Suprapubic skin (tissue), 4 donors: ENCODE measurements around the gene PNPLA2. TPM values are rescaled to one million over a fixed set of nuclear protein-coding genes. Genes with fewer than 3 reads are reported as not detected.
A peak's percentile ranks its signal among the peaks of the same experiment; 100 is the strongest.

Source experiments
- DNase-seq, 2 donors: peaks; one replicate each; pipeline ENCODE4 v3.0.0-alpha.2; 2019; ENCODE audit warnings: low spot score in 2 of 2
- H3K27ac ChIP-seq: fragments of 200-600 bp; sonication (generic); one replicate; pipeline ENCODE4 v1.5.1; 2019
- H3K27me3 ChIP-seq: fragments of 200-600 bp; sonication (generic); one replicate; pipeline ENCODE4 v1.5.1; 2019
- H3K36me3 ChIP-seq: fragments of 200-600 bp; sonication (generic); one replicate; pipeline ENCODE4 v1.5.1; 2019
- H3K4me1 ChIP-seq: fragments of 200-600 bp; sonication (generic); one replicate; pipeline ENCODE4 v1.5.1; 2019
- H3K4me3 ChIP-seq: fragments of 200-600 bp; sonication (generic); one replicate; pipeline ENCODE4 v1.5.1; 2019; ENCODE audit warnings: mild to moderate bottlenecking
- H3K9me3 ChIP-seq: fragments of 200-600 bp; sonication (generic); one replicate; pipeline ENCODE4 v1.5.1; 2019
- EP300 ChIP-seq: sonication (generic); formaldehyde crosslinking; IDR thresholded peaks from one replicate; pipeline ENCODE4 v1.6.1; 2017; ENCODE audit warnings: antibody characterized with exemption
- POLR2A ChIP-seq, 2 donors: fragments of 450-650 bp; IDR thresholded peaks; one replicate each; pipeline ENCODE4 v1.6.1; 2017; ENCODE audit warnings: antibody characterized with exemption in 2 of 2, mild to moderate bottlenecking in 2 of 2, moderate library complexity in 2 of 2
- POLR2AphosphoS5 ChIP-seq, 3 donors: sonication (generic); formaldehyde crosslinking; IDR thresholded peaks; one replicate each; pipeline ENCODE4 v1.6.1; 2017; ENCODE audit warnings: antibody characterized with exemption in 3 of 3
- WGBS: methylation state at CpG from one replicate; pipeline ENCODE4 v1.1.5; 2018; 5-methylcytosine and 5-hydroxymethylcytosine counted together
- total RNA-seq, 4 donors: library from RNA; depleted of rRNA; stranded (reverse); fragments of >200 nt; gene quantifications; one replicate each; pipeline ENCODE4 v1.1.0, GENCODE V29; 2016
- TF ChIP-seq, protein P1 (sequence below), 2 donors: fragments of 200-600 bp in 1 of 2; fragments of 450-650 bp in 1 of 2; sonication (generic) in 1 of 2; IDR thresholded peaks; one replicate each; pipeline ENCODE4 v1.5.1; 2016 to 2019; ENCODE audit warnings: antibody characterized with exemption in 2 of 2, mild to moderate bottlenecking in 1 of 2, moderate library complexity in 1 of 2

PNPLA2 gene
- total RNA-seq, 4 donors from 2014 or later = 74.9 to 117 (median 85.9) TPM

DNA sequence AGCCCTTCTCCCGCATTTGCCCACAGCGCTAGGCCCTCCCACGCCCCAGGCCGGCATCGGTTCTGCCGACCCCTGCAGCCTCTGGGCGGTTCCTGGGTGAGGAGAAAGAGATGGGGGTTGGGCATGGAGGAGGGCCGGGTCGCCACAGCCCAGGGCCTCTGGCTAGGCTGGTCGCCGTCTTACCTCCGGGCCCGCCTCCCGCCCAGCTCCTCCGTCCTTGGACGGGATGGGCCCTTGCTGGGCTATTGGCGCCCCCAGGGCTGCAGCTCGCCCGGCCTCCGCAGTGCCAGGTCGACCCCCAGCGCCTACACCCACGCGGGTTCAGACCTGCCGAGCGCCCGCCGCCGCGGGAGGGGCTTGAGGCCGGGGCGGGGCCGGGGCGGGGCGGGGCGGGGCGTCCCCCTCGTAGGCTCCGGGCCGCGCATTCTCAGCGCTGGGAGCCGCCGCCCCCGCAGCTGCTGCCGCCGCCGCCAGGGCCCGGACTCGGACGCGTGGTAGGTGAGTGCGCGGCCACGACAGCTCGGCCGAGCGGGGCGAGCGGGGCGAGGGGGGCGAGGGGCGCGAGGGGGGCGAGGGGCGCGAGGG, 13.9 kb downstream of the PNPLA2 start, which contains the start of gene CD151:
Gene CD151, plus strand, starts transcription at position 424 of the 585 bp plus-strand sequence. CDS start 3,118 bp downstream, outside the sequence.
- Histone ChIP-seq H3K4me1 (peaks cover 80% of the 10 kb centered on the region), H3K9me3 (no peaks in the 10 kb centered on the region), H3K27ac (peak within 1 kb of the TSS; percentile 94), H3K27me3 (peaks cover 6% of the 10 kb centered on the region), H3K4me3 (peak within 1 kb of the TSS; percentile 85), H3K36me3 (peaks cover 16% of the 10 kb centered on the region)
- no peak for DNase-seq
- TF ChIP-seq, protein P1, sequence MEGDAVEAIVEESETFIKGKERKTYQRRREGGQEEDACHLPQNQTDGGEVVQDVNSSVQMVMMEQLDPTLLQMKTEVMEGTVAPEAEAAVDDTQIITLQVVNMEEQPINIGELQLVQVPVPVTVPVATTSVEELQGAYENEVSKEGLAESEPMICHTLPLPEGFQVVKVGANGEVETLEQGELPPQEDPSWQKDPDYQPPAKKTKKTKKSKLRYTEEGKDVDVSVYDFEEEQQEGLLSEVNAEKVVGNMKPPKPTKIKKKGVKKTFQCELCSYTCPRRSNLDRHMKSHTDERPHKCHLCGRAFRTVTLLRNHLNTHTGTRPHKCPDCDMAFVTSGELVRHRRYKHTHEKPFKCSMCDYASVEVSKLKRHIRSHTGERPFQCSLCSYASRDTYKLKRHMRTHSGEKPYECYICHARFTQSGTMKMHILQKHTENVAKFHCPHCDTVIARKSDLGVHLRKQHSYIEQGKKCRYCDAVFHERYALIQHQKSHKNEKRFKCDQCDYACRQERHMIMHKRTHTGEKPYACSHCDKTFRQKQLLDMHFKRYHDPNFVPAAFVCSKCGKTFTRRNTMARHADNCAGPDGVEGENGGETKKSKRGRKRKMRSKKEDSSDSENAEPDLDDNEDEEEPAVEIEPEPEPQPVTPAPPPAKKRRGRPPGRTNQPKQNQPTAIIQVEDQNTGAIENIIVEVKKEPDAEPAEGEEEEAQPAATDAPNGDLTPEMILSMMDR (IDR thresholded peaks at IDR 0.05) = peak in 1 of 2 donors; percentile 15
- TF ChIP-seq POLR2AphosphoS5 (IDR thresholded peaks at IDR 0.05) = no peak
- TF ChIP-seq EP300 = no peak
- TF ChIP-seq POLR2A (IDR thresholded peaks at IDR 0.05) = no peak
- no CpG with 5 or more reads among the region's 67 CpGs for WGBS

DNA sequence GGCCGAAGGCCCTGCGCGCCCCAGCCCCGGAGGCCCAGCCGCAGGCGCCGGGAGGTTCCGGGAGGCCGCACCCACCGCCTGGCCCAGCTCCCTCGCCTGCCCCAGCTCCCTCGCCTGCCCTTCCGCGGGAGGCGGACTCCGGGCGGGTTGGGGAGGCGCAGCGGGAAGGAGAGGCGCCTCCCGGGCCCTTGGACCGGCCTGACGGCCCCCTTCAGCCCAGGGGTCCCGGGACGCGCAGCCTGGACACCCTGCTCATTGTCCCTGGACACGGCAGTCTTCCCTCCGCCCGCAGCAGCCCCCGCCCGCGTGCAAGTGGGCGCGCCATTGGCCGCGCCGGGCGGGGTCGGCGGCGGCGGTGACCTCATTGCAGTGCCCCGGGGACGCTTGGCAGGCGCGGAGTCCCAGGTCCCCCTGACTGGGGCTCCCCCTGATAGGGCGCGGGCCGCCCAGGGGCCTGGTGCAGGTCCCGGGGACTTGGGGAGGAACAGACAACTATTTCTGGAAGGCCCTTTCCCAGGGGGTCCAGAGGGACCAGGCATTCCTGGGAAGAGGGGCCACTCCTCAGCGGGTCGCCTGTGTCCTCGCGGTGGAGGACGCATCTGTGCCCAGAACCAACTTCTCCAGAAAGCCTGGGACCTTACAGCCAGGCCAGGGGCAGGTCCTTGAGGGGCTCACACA, 14.5 kb downstream of the PNPLA2 start:
- DNase-seq = no peak

GRCh38 chr11:833849-834311, 15.2 kb downstream of the PNPLA2 start:
- H3K4me1 ChIP-seq = peaks cover 71% of the 10 kb centered on the region
- no peaks in the 10 kb centered on the region for H3K9me3 ChIP-seq
- peaks cover 6% of the 10 kb centered on the region for H3K27me3 ChIP-seq
- 34% methylated on average over 7 of the region's 9 CpGs for WGBS
- H3K4me3 ChIP-seq = peak overlapping the region; percentile 85
- peak overlapping the region; percentile 94 for H3K27ac ChIP-seq
- H3K36me3 ChIP-seq = peaks cover 29% of the 10 kb centered on the region
- TF ChIP-seq POLR2A (IDR thresholded peaks at IDR 0.05) (no peak), POLR2AphosphoS5 (IDR thresholded peaks at IDR 0.05) (no peak), EP300 (no peak)
- TF ChIP-seq, protein P1 (IDR thresholded peaks at IDR 0.05) = no peak
- no peak for DNase-seq

More for the DNA sequence above, 14.5 kb downstream of the PNPLA2 start:
- Histone ChIP-seq H3K27ac (peak overlapping the region; percentile 94), H3K4me3 (peak overlapping the region; percentile 85), H3K27me3 (peaks cover 6% of the 10 kb centered on the region), H3K4me1 (peaks cover 73% of the 10 kb centered on the region), H3K9me3 (no peaks in the 10 kb centered on the region), H3K36me3 (peaks cover 22% of the 10 kb centered on the region)
- TF ChIP-seq POLR2A (IDR thresholded peaks at IDR 0.05) = peak in 1 of 2 donors; percentile 60
- TF ChIP-seq POLR2AphosphoS5 (IDR thresholded peaks at IDR 0.05) = no peak
- no peak for TF ChIP-seq EP300
- TF ChIP-seq, protein P1 (IDR thresholded peaks at IDR 0.05) = no peak
- WGBS = 0% methylated on average over 6 of the region's 55 CpGs

DNA sequence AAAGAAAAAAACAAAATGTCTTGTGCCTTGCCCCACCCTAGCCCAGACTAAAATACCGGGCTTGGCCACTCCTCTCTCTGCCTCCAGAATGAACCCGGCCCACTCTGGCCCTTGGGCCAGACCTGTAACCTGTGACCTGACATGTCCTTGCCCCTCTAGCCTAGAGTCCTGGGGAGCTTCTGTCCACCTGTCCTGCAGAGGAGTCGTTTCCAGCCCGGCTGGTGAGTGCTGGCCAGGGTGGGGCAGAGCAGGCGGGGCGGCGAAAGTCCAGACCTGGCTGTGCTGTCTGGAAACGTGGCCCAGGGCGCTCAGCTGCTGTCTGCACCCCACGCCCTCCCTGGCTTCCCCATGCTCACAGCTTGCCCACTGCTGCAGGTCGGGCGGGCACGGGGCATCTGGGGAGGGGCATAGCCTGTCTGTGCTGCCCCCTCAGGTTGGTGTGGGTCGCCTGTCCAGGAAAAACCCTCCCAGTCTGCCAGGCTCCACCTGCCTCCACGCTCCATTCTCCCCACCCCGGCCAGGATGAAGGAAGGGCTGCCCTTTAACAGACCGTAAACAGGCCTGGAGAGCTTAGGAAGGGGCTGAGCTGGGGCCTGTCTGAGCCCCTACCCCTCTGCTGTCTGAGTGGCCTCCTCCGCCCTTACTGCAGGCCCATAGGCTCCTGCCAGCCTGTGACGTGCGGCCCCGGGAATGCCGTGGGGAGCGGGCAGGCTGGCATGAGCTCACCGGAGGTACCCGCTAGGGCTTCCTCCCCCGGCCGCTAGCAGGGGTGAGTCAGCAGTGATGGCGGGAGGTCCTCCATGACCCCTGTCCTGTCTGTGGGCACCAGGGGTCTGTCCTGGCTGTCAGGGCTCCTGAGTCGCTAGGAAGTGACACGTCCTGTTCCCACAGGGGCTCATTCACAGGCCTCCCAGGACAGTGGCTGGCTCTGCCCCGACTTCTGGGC, 15.9 kb downstream of the PNPLA2 start:
- Histone ChIP-seq H3K27me3 (peaks cover 4% of the 10 kb centered on the region), H3K4me3 (peak overlapping the region; percentile 85), H3K27ac (peak overlapping the region; percentile 94), H3K4me1 (peaks cover 71% of the 10 kb centered on the region), H3K36me3 (peaks cover 36% of the 10 kb centered on the region), H3K9me3 (no peaks in the 10 kb centered on the region)
- TF ChIP-seq POLR2AphosphoS5 (IDR thresholded peaks at IDR 0.05) (peak in 2 of 3 donors; percentile 16 to 54), EP300 (no peak), POLR2A (IDR thresholded peaks at IDR 0.05) (no peak)
- TF ChIP-seq, protein P1 (IDR thresholded peaks at IDR 0.05) = no peak
- DNase-seq = no peak
- 8% methylated on average over 18 of the region's 31 CpGs for WGBS
